Measurements from ENCODE around the gene IL1A. TPM values are rescaled to one million over a fixed set of nuclear protein-coding genes. Genes with fewer than 3 reads are reported as not detected.

IL1A gene
- polyA plus RNA-seq, 1 of the 3 experiments (the other 2 are of a cell fraction), result not detected

DNA sequence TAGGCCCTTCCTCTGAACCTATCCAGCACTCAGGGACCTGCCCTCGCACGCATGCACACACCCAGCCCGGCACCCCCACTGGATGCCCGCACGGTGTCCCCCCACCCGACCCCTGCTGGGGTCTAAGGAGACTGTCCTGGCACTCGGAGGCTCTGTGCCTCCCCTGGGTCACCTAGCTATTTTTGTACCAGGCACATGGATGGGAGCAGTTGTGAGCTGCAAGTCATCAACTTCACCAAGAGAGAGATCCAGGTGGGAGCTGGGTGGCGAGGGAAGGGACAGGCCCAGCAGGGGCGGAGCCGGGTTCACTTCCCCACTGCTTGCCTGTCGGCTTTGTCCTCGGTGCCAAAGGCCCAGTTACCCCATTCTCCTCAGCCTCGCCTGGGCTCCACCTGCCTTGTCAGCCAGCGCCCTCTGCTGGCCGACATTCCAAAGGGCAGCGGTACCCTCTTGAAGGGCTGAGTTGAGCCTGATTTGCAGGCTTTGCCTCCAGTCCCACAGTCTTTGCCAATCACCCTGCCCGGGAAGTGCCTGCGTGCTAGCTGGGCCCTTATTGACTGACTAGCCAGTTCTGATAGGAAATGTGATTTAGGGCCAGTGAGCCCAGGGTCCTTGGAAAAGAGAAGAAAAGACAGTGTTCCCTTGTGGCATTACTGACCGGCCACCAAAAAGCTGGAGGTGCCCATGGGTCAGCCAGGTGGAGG is 57.7 kb downstream of the IL1A start:
- CTCF ChIA-PET, result interaction anchor here (0.6 to 7.4 kb wide), 48 partner anchors 9 to 839 kb away, joined by 3 to 179 read pairs (median 4); partner anchors contain the start of gene SLC20A1
- TF ChIP-seq FOSL2 (IDR thresholded peaks at IDR 0.05; ENCODE audit: borderline replicate concordance, low read depth) (no peak), JUND (IDR thresholded peaks at IDR 0.05) (no peak), POLR2AphosphoS5 (IDR thresholded peaks at IDR 0.05; ENCODE audit: low read depth, low read length) (no peak), TEAD4 (IDR thresholded peaks at IDR 0.05; ENCODE audit: borderline replicate concordance, insufficient read depth) (no peak), RAD21 (IDR thresholded peaks at IDR 0.05; ENCODE audit: low read length) (peak; percentile 96), RXRA (IDR thresholded peaks at IDR 0.05; ENCODE audit: borderline replicate concordance, low read depth) (no peak), RCOR1 (IDR thresholded peaks at IDR 0.05; ENCODE audit: low read length) (no peak), EZH2phosphoT487 (IDR thresholded peaks at IDR 0.05; ENCODE audit: borderline replicate concordance, low read depth) (no peak), FOXM1 (IDR thresholded peaks at IDR 0.05; ENCODE audit: low read depth) (no peak), NFIC (IDR thresholded peaks at IDR 0.05; ENCODE audit: borderline replicate concordance) (no peak; the same call in 1 of the 2 replicates), GABPA (IDR thresholded peaks at IDR 0.05; ENCODE audit: low read depth) (no peak), GATA2 (CRISPR knock-in tag; IDR thresholded peaks at IDR 0.05) (no peak), SMC3 (IDR thresholded peaks at IDR 0.05; ENCODE audit: low read depth, low read length) (peak; percentile 97), FOXJ3 (CRISPR knock-in tag; IDR thresholded peaks at IDR 0.05) (no peak), TAF1 (IDR thresholded peaks at IDR 0.05; ENCODE audit: borderline replicate concordance, low read depth, low read length) (no peak)
- TF ChIP-seq, protein P1, sequence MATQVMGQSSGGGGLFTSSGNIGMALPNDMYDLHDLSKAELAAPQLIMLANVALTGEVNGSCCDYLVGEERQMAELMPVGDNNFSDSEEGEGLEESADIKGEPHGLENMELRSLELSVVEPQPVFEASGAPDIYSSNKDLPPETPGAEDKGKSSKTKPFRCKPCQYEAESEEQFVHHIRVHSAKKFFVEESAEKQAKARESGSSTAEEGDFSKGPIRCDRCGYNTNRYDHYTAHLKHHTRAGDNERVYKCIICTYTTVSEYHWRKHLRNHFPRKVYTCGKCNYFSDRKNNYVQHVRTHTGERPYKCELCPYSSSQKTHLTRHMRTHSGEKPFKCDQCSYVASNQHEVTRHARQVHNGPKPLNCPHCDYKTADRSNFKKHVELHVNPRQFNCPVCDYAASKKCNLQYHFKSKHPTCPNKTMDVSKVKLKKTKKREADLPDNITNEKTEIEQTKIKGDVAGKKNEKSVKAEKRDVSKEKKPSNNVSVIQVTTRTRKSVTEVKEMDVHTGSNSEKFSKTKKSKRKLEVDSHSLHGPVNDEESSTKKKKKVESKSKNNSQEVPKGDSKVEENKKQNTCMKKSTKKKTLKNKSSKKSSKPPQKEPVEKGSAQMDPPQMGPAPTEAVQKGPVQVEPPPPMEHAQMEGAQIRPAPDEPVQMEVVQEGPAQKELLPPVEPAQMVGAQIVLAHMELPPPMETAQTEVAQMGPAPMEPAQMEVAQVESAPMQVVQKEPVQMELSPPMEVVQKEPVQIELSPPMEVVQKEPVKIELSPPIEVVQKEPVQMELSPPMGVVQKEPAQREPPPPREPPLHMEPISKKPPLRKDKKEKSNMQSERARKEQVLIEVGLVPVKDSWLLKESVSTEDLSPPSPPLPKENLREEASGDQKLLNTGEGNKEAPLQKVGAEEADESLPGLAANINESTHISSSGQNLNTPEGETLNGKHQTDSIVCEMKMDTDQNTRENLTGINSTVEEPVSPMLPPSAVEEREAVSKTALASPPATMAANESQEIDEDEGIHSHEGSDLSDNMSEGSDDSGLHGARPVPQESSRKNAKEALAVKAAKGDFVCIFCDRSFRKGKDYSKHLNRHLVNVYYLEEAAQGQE (IDR thresholded peaks at IDR 0.05; ENCODE audit: low read depth, low read length), result no peak
- TF ChIP-seq, protein P2, sequence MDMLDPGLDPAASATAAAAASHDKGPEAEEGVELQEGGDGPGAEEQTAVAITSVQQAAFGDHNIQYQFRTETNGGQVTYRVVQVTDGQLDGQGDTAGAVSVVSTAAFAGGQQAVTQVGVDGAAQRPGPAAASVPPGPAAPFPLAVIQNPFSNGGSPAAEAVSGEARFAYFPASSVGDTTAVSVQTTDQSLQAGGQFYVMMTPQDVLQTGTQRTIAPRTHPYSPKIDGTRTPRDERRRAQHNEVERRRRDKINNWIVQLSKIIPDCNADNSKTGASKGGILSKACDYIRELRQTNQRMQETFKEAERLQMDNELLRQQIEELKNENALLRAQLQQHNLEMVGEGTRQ (IDR thresholded peaks at IDR 0.05; ENCODE audit: borderline replicate concordance, low read depth, low read length), result no peak
- TF ChIP-seq, protein P3, sequence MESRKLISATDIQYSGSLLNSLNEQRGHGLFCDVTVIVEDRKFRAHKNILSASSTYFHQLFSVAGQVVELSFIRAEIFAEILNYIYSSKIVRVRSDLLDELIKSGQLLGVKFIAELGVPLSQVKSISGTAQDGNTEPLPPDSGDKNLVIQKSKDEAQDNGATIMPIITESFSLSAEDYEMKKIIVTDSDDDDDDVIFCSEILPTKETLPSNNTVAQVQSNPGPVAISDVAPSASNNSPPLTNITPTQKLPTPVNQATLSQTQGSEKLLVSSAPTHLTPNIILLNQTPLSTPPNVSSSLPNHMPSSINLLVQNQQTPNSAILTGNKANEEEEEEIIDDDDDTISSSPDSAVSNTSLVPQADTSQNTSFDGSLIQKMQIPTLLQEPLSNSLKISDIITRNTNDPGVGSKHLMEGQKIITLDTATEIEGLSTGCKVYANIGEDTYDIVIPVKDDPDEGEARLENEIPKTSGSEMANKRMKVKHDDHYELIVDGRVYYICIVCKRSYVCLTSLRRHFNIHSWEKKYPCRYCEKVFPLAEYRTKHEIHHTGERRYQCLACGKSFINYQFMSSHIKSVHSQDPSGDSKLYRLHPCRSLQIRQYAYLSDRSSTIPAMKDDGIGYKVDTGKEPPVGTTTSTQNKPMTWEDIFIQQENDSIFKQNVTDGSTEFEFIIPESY (IDR thresholded peaks at IDR 0.05; ENCODE audit: borderline replicate concordance, low read depth), result no peak
- TF ChIP-seq, protein P4, sequence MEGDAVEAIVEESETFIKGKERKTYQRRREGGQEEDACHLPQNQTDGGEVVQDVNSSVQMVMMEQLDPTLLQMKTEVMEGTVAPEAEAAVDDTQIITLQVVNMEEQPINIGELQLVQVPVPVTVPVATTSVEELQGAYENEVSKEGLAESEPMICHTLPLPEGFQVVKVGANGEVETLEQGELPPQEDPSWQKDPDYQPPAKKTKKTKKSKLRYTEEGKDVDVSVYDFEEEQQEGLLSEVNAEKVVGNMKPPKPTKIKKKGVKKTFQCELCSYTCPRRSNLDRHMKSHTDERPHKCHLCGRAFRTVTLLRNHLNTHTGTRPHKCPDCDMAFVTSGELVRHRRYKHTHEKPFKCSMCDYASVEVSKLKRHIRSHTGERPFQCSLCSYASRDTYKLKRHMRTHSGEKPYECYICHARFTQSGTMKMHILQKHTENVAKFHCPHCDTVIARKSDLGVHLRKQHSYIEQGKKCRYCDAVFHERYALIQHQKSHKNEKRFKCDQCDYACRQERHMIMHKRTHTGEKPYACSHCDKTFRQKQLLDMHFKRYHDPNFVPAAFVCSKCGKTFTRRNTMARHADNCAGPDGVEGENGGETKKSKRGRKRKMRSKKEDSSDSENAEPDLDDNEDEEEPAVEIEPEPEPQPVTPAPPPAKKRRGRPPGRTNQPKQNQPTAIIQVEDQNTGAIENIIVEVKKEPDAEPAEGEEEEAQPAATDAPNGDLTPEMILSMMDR (IDR thresholded peaks at IDR 0.05), result peak; percentile 95
- TF ChIP-seq, protein P5, sequence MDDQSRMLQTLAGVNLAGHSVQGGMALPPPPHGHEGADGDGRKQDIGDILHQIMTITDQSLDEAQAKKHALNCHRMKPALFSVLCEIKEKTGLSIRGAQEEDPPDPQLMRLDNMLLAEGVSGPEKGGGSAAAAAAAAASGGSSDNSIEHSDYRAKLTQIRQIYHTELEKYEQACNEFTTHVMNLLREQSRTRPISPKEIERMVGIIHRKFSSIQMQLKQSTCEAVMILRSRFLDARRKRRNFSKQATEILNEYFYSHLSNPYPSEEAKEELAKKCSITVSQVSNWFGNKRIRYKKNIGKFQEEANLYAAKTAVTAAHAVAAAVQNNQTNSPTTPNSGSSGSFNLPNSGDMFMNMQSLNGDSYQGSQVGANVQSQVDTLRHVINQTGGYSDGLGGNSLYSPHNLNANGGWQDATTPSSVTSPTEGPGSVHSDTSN (IDR thresholded peaks at IDR 0.05), result no peak
- TF ChIP-seq, protein P6, sequence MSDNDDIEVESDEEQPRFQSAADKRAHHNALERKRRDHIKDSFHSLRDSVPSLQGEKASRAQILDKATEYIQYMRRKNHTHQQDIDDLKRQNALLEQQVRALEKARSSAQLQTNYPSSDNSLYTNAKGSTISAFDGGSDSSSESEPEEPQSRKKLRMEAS (IDR thresholded peaks at IDR 0.05; ENCODE audit: low read depth), result no peak

More for the DNA sequence above, 57.7 kb downstream of the IL1A start:
- H3K9ac ChIP-seq, result peak overlapping the region; percentile 37; the same call in 1 of the 2 replicates
- H3K9me2 ChIP-seq, result no peaks in the 10 kb centered on the region
- H3K4me3 ChIP-seq (ENCODE audit: low read depth in 2 of 2, low read length in 1 of 2), result no peak overlapping the region; a peak in 1 of 4 replicates
- 59% methylated on average over 11 of the region's 19 CpGs for WGBS (ENCODE audit: low lambda C conversion rate)
- H3K27me3 ChIP-seq (ENCODE audit: insufficient read depth), result no peaks in the 10 kb centered on the region
- no peak overlapping the region for H3K4me2 ChIP-seq
- no peaks in the 10 kb centered on the region for H3F3A ChIP-seq (replicated peaks; ENCODE audit: insufficient read depth)
- no peaks in the 10 kb centered on the region for H4K20me1 ChIP-seq (ENCODE audit: insufficient read depth)
- H3K27ac ChIP-seq (ENCODE audit: low read depth in 2 of 2, low read length in 1 of 2), result no peak overlapping the region
- H3K79me2 ChIP-seq (ENCODE audit: insufficient read depth), result no peaks in the 10 kb centered on the region
- H3K9me3 ChIP-seq, result no peaks in the 10 kb centered on the region
- H2AFZ ChIP-seq (ENCODE audit: low read depth), result peak overlapping the region; percentile 74; the same call in 1 of the 2 replicates
- POLR2A ChIA-PET, result interaction anchor here (1.0 kb wide), 1 partner anchor 101 kb away, joined by 3 read pairs; no protein-coding TSS in a partner anchor
- H3K36me3 ChIP-seq (replicated peaks in 1 of 2; ENCODE audit: control insufficient read depth in 1 of 2, insufficient read depth in 2 of 2, low read length in 1 of 2), result no peaks in the 10 kb centered on the region
- peak; percentile 92 for DNase-seq
- H3K4me1 ChIP-seq (ENCODE audit: control insufficient read depth in 1 of 2, insufficient read depth in 2 of 2, low read depth in 1 of 2, low read length in 1 of 2), result peaks cover 0 to 6% of the 10 kb centered on the region in 2 experiments; a peak in 1 of 4 replicates
